ENCODE results near the gene NCOA7.

Gene NCOA7

GRCh38 chr6:125815080-125815910 lies 24.5 kb downstream of the NCOA7 start:
- no peak for DNase-seq

- no peak for DNase-seq
Observed at GRCh38 chr6:125816828-125817280, 26.1 kb downstream of the NCOA7 start.

GRCh38 chr6:125818225-125818657 lies 27.5 kb downstream of the NCOA7 start:
- DNase-seq, result no peak

- no peak for DNase-seq
Observed at GRCh38 chr6:125818772-125819260, 28.1 kb downstream of the NCOA7 start.

- no peak for DNase-seq
Observed at GRCh38 chr6:125819535-125820326, 29.0 kb downstream of the NCOA7 start.

GRCh38 chr6:125821825-125822281 lies 31.1 kb downstream of the NCOA7 start:
- no peak for DNase-seq

GRCh38 chr6:125823180-125823579 lies 32.4 kb downstream of the NCOA7 start:
- DNase-seq, result no peak

GRCh38 chr6:125824946-125825771 lies 34.4 kb downstream of the NCOA7 start:
- no peak for DNase-seq

GRCh38 chr6:125826695-125827463 lies 36.1 kb downstream of the NCOA7 start:
- DNase-seq, result no peak

GRCh38 chr6:125827788-125828320 lies 37.1 kb downstream of the NCOA7 start:
- no peak for DNase-seq

GRCh38 chr6:125828476-125829039 lies 37.8 kb downstream of the NCOA7 start:
- no peak for DNase-seq

- no peak for DNase-seq
Observed at GRCh38 chr6:125829433-125829832, 38.7 kb downstream of the NCOA7 start.

GRCh38 chr6:125831659-125832058 lies 40.9 kb downstream of the NCOA7 start:
- no peak for DNase-seq

GRCh38 chr6:125832391-125833117 lies 41.8 kb downstream of the NCOA7 start:
- no peak for DNase-seq

- DNase-seq, result no peak
Observed at GRCh38 chr6:125834348-125834747, 43.6 kb downstream of the NCOA7 start.

- no peak for DNase-seq
Observed at GRCh38 chr6:125835221-125835744, 44.5 kb downstream of the NCOA7 start.

- no peak for DNase-seq
Observed at GRCh38 chr6:125836466-125836865, 45.7 kb downstream of the NCOA7 start.

- DNase-seq, result no peak
Observed at GRCh38 chr6:125839471-125839870, 48.7 kb downstream of the NCOA7 start.

GRCh38 chr6:125839879-125840278 lies 49.1 kb downstream of the NCOA7 start:
- DNase-seq, result no peak

- no peak for DNase-seq
Observed at GRCh38 chr6:125841356-125842090, 50.8 kb downstream of the NCOA7 start.

Measured in stimulated activated CD8-positive, alpha-beta memory T cell treated with anti-CD3 and anti-CD28 coated beads, Interleukin-4, amount 100 ng/mL, for 48 hours (primary cell).